Measurements from ENCODE around the gene SBF1.

DNA sequence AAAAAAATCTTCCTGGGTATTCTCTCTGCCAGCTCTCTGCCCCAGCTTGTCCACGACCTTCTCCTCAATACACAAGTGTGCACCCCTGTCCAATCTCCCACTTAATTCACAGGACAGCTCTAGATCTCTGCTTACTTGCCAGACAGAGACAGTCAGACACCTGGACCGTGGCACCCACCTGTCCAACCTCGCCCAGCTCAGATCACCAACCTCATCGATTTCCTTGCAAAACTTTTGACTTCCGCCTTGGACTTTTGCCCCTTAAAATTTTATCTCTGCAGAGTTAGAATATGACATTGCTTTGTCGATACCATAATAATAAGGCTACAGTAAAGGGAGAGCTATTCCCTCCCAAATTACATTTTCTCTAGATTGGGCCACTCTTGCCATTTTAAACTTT is 22.3 kb upstream of the SBF1 start:
- TF ChIP-seq POLR2AphosphoS5 (IDR thresholded peaks at IDR 0.05; ENCODE audit: borderline replicate concordance, low read depth, low read length) (no peak), EZH2 (IDR thresholded peaks at IDR 0.05) (no peak), FOXP2 (optimal IDR thresholded peaks at IDR 0.05; ENCODE audit: control extremely low read depth, extremely low read length, insufficient read depth) (no peak)

All from SK-N-MC (cell line).